Adipocyte (in vitro differentiated cells): ENCODE results near the gene DAD1.
"Not testable (repeated sequence)": the region's sequence is repeated elsewhere in the genome, so short reads cannot be mapped to it uniquely, and the experiment has no call there.

Source experiments
- DNase-seq: peaks from one replicate; pipeline ENCODE4 v3.0.0-alpha.2; 2015; ENCODE audit warnings: low read depth
- H3K27me3 ChIP-seq: replicated peaks from 2 replicates; pipeline ENCODE4 v1.7.0; 2013; ENCODE audit warnings: mild to moderate bottlenecking, low read length, moderate library complexity; ENCODE audit not compliant: control insufficient read depth, insufficient read depth
- H3K36me3 ChIP-seq: 2 replicates; pipeline ENCODE4 v1.7.0; 2013; ENCODE audit warnings: low read length, mild to moderate bottlenecking, moderate library complexity; ENCODE audit not compliant: control insufficient read depth, insufficient read depth, severe bottlenecking
- H3K4me1 ChIP-seq: 2 replicates; pipeline ENCODE4 v1.7.0; 2013; ENCODE audit warnings: mild to moderate bottlenecking, low read length, moderate library complexity; ENCODE audit not compliant: control insufficient read depth, insufficient read depth
- H3K4me3 ChIP-seq: 2 replicates; pipeline ENCODE4 v1.7.0; 2013; ENCODE audit warnings: mild to moderate bottlenecking, low read length, moderate library complexity
- H3K9ac ChIP-seq: 2 replicates; pipeline ENCODE4 v1.7.0; 2013; ENCODE audit warnings: mild to moderate bottlenecking, low read length, moderate library complexity
- H3K9me3 ChIP-seq: 2 replicates; pipeline ENCODE4 v1.7.0; 2013; ENCODE audit warnings: mild to moderate bottlenecking, low read length, moderate library complexity; ENCODE audit not compliant: control insufficient read depth

DAD1 gene

GRCh38 chr14:22589096-22589839, at the start of gene DAD1:
TSS of gene DAD1 (minus strand) at chr14:22589224. CDS start at chr14:22589157, 67 bp downstream.
- peak; percentile 100 for DNase-seq
- Histone ChIP-seq H3K9me3 (no peaks in the 10 kb centered on the region), H3K9ac (peak within 1 kb of the TSS; percentile 99), H3K4me1 (peaks cover 35% of the 10 kb centered on the region), H3K27me3 (no peaks in the 10 kb centered on the region), H3K4me3 (peak within 1 kb of the TSS; percentile 99), H3K36me3 (peaks cover 8% of the 10 kb centered on the region)

GRCh38 chr14:22635980-22636379, 47.0 kb upstream of the DAD1 start:
- H3K9ac ChIP-seq, H3K4me1 ChIP-seq, DNase-seq, H3K4me3 ChIP-seq, H3K9me3 ChIP-seq, H3K27me3 ChIP-seq, H3K36me3 ChIP-seq: not testable (repeated sequence)

GRCh38 chr14:22634233-22634900, 45.3 kb upstream of the DAD1 start:
- H3K36me3 ChIP-seq = no peaks in the 10 kb centered on the region
- H3K9me3 ChIP-seq = no peaks in the 10 kb centered on the region
- H3K4me1 ChIP-seq = peaks cover 9% of the 10 kb centered on the region
- H3K27me3 ChIP-seq = peaks cover 9% of the 10 kb centered on the region
- no peak for DNase-seq
- no peak overlapping the region for H3K9ac ChIP-seq
- no peak overlapping the region for H3K4me3 ChIP-seq

GRCh38 chr14:22630486-22630885, 41.5 kb upstream of the DAD1 start:
- no peak for DNase-seq
- peak overlapping the region; percentile 38 for H3K4me3 ChIP-seq
- no peaks in the 10 kb centered on the region for H3K36me3 ChIP-seq
- H3K27me3 ChIP-seq = peaks cover 9% of the 10 kb centered on the region
- peaks cover 21% of the 10 kb centered on the region for H3K4me1 ChIP-seq
- H3K9ac ChIP-seq = no peak overlapping the region
- no peaks in the 10 kb centered on the region for H3K9me3 ChIP-seq

- Histone ChIP-seq H3K36me3 (no peaks in the 10 kb centered on the region), H3K9me3 (no peaks in the 10 kb centered on the region), H3K27me3 (peaks cover 9% of the 10 kb centered on the region), H3K9ac (no peak overlapping the region), H3K4me1 (peaks cover 21% of the 10 kb centered on the region), H3K4me3 (peak overlapping the region; percentile 38)
- no peak for DNase-seq
Measured at GRCh38 chr14:22630066-22630465, 41.0 kb upstream of the DAD1 start.

- H3K9me3 ChIP-seq = no peaks in the 10 kb centered on the region
- no peak overlapping the region for H3K9ac ChIP-seq
- H3K36me3 ChIP-seq = no peaks in the 10 kb centered on the region
- H3K4me1 ChIP-seq = peaks cover 21% of the 10 kb centered on the region
- no peak for DNase-seq
- H3K27me3 ChIP-seq = peaks cover 9% of the 10 kb centered on the region
- no peak overlapping the region for H3K4me3 ChIP-seq
Measured at GRCh38 chr14:22629361-22629760, 40.3 kb upstream of the DAD1 start.

- no peak overlapping the region for H3K4me3 ChIP-seq
- no peaks in the 10 kb centered on the region for H3K9me3 ChIP-seq
- no peak for DNase-seq
- peaks cover 28% of the 10 kb centered on the region for H3K4me1 ChIP-seq
- no peak overlapping the region for H3K9ac ChIP-seq
- H3K36me3 ChIP-seq = no peaks in the 10 kb centered on the region
- H3K27me3 ChIP-seq = peaks cover under 1% of the 10 kb centered on the region
Measured at GRCh38 chr14:22627506-22628263, 38.7 kb upstream of the DAD1 start.

GRCh38 chr14:22626590-22626989, 37.6 kb upstream of the DAD1 start:
- Histone ChIP-seq H3K4me3 (no peak overlapping the region), H3K36me3 (no peaks in the 10 kb centered on the region), H3K4me1 (peaks cover 39% of the 10 kb centered on the region), H3K9me3 (no peaks in the 10 kb centered on the region), H3K9ac (no peak overlapping the region), H3K27me3 (no peaks in the 10 kb centered on the region)
- DNase-seq = no peak

- DNase-seq = no peak
- H3K4me3 ChIP-seq = no peak overlapping the region
- no peaks in the 10 kb centered on the region for H3K9me3 ChIP-seq
- H3K36me3 ChIP-seq = no peaks in the 10 kb centered on the region
- H3K9ac ChIP-seq = no peak overlapping the region
- peaks cover 25% of the 10 kb centered on the region for H3K4me1 ChIP-seq
- H3K27me3 ChIP-seq = no peaks in the 10 kb centered on the region
Measured at GRCh38 chr14:22623047-22623446, 34.0 kb upstream of the DAD1 start.

GRCh38 chr14:22622255-22622654, 33.2 kb upstream of the DAD1 start:
- DNase-seq = peak; percentile 66
- H3K36me3 ChIP-seq = no peaks in the 10 kb centered on the region
- H3K4me1 ChIP-seq = peaks cover 19% of the 10 kb centered on the region
- H3K9ac ChIP-seq = peak overlapping the region; percentile 37
- no peaks in the 10 kb centered on the region for H3K27me3 ChIP-seq
- peak overlapping the region; percentile 32 for H3K4me3 ChIP-seq
- no peaks in the 10 kb centered on the region for H3K9me3 ChIP-seq

GRCh38 chr14:22615765-22616164, 26.7 kb upstream of the DAD1 start:
- H3K27me3 ChIP-seq = not testable (repeated sequence)
- peaks cover 28% of the 10 kb centered on the region for H3K4me1 ChIP-seq

More at GRCh38 chr14:22615765-22616164, 26.7 kb upstream of the DAD1 start:
- not testable (repeated sequence) for H3K9ac ChIP-seq, H3K4me3 ChIP-seq, DNase-seq, H3K9me3 ChIP-seq
- H3K36me3 ChIP-seq = peaks cover 20% of the 10 kb centered on the region
